OCI-LY3 (cell line): ENCODE measurements around the gene CREG1.

ENCODE experiments used
- CTCF ChIP-seq: fragments of 200-600, 300-600 bp; sonication (generic); IDR thresholded peaks from 2 replicates; pipeline ENCODE4 v1.5.1; 2014; ENCODE audit warnings: antibody characterized with exemption, low read length, low read depth
- EZH2phosphoT487 ChIP-seq: fragments of 200-600 bp; shearing (Covaris generic); IDR thresholded peaks from 2 replicates; pipeline ENCODE4 v1.6.1; 2018; ENCODE audit warnings: antibody characterized with exemption, mixed run types, low read depth

DNA sequence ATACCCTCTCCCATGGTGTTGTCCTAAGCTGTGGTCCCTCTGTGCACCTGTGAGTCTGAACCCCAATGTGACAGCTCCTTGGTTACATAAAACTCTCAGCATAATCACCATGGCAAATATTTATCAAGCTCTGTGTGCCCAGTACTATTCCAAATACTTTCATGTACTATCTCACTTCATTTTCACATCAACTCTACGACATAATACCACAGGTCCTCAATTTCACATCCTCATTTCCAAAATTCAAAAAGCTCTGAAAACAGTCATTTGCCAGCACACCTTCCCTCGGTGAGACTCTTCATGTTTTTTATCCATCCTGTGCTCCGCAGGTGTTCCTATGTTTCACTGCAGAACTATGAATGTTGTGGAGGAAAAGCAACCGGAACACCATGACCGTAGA, 12.4 kb upstream of the CREG1 start:
- no peak for TF ChIP-seq CTCF
- TF ChIP-seq EZH2phosphoT487: no peak
